Activated B cell treated with CpG ODN at 0.5 μM for 24 hours (primary cell): ENCODE data around the gene OBSCN. TPM values are rescaled to one million over a fixed set of nuclear protein-coding genes. Genes with fewer than 3 reads are reported as not detected.
A peak's percentile ranks its signal among the peaks of the same experiment; 100 is the strongest.

Experiments
- ATAC-seq: fragments of 200-7000 bp; cut with Tn5 transposase; one replicate; pipeline ENCODE4 v1.10.0; 2021; ENCODE audit warnings: low read depth, mild to moderate bottlenecking, moderate library complexity
- CTCF ChIA-PET: fragments of 350-600 bp; sonication (Branson Sonifier 250); formaldehyde crosslinking; loops from one replicate; lab custom pipeline; 2021; ENCODE audit warnings: antibody characterized with exemption; lab: Charles Lee
- POLR2A ChIA-PET: fragments of 350-600 bp; sonication (Branson Sonifier 250); formaldehyde crosslinking; loops from one replicate; lab custom pipeline; 2021; ENCODE audit warnings: antibody characterized with exemption; lab: Charles Lee
- DNase-seq: peaks from one replicate; pipeline ENCODE4 v3.0.0; 2022
- H3K27ac Mint-ChIP-seq: one replicate; pipeline ENCODE4 v1.8.0; 2020; ENCODE audit warnings: mixed read lengths
- H3K27me3 Mint-ChIP-seq: one replicate; pipeline ENCODE4 v1.8.0; 2021; ENCODE audit warnings: mixed read lengths
- H3K36me3 Mint-ChIP-seq: one replicate; pipeline ENCODE4 v1.8.0; 2021; ENCODE audit warnings: low read depth, mixed read lengths
- H3K4me1 Mint-ChIP-seq: one replicate; pipeline ENCODE4 v1.8.0; 2021; ENCODE audit warnings: mixed read lengths
- H3K4me3 Mint-ChIP-seq: one replicate; pipeline ENCODE4 v1.8.0; 2020; ENCODE audit warnings: mild to moderate bottlenecking, mixed read lengths
- H3K9me3 Mint-ChIP-seq: one replicate; pipeline ENCODE4 v1.8.0; 2020; ENCODE audit warnings: mixed read lengths
- CTCF ChIP-seq: fragments of 200-600 bp; IDR thresholded peaks from one replicate; pipeline ENCODE4 v1.8.0; 2022; ENCODE audit warnings: antibody characterized with exemption, mild to moderate bottlenecking
- intact Hi-C: fragments of 100-400 bp; cut with micrococcal nuclease; formaldehyde crosslinking; loops from one replicate; pipeline ENCODE4 v1.15.1; 2024
- total RNA-seq: library from RNA; stranded (reverse); gene quantifications from 2 replicates; pipeline ENCODE4 v1.2.3, GENCODE V29; 2022

OBSCN gene
- total RNA-seq, 1 donor from 2014 or later = 19.8 TPM

- ChIA-PET POLR2A (no interaction called here), CTCF (no interaction called here)
- intact Hi-C loops = no loop called here
- Mint-ChIP-seq H3K4me3 (no peak overlapping the region), H3K36me3 (peaks cover 9% of the 10 kb centered on the region), H3K27me3 (no peaks in the 10 kb centered on the region), H3K4me1 (no peaks in the 10 kb centered on the region), H3K27ac (no peak overlapping the region), H3K9me3 (no peaks in the 10 kb centered on the region)
- DNase-seq (peak; percentile 9), ATAC-seq (no peak)
- no peak for TF ChIP-seq CTCF
Measured at GRCh38 chr1:228285661-228286504, 78.0 kb downstream of the OBSCN start.

DNA sequence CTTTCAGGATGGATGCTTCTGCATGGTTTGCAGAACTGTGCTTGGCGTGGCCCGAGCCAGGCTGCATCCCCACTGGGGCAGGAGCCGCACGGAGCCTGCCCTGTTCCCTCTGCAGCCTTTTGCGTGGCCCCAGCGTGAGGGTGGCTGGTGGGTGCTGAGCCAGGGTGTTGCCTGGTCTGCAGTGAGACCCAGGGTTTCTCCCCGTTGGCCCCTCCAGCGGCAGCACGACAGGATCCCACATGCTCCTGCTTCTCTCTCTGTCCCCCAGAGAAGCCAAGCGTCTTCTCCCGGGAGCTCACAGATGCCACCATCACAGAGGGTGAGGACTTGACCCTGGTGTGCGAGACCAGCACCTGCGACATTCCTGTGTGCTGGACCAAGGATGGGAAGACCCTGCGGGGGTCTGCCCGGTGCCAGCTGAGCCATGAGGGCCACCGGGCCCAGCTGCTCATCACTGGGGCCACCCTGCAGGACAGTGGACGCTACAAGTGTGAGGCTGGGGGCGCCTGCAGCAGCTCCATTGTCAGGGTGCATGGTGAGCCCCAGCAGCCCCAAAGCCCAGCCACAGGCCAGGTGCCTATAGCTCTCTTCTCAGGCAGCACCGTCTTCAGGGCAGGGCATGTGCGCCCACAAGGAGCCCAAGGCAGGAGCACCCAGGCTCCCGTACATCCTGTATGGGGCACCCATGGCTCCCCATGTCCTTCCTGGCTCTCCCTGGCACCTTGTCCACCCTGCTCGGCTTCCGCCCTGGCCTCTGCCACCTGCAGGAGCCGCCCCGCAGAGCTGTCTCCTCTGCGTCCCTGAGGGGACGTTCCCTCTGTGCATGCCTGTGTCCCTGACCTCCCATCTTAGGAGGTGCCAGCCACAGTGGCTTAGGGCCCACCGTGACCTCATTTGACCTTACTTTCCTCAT is 78.9 kb downstream of the OBSCN start:
- intact Hi-C loops = no loop called here
- Mint-ChIP-seq H3K36me3 (peaks cover 9% of the 10 kb centered on the region), H3K27me3 (no peaks in the 10 kb centered on the region), H3K4me1 (no peaks in the 10 kb centered on the region), H3K4me3 (no peak overlapping the region), H3K27ac (no peak overlapping the region), H3K9me3 (no peaks in the 10 kb centered on the region)
- ChIA-PET POLR2A (interaction anchor here (0.6 kb wide), 1 partner anchor 120 kb away, joined by 7 read pairs; the partner anchor contains the start of gene TRIM11), CTCF (no interaction called here)
- no peak for DNase-seq
- ATAC-seq = no peak
- no peak for TF ChIP-seq CTCF

DNA sequence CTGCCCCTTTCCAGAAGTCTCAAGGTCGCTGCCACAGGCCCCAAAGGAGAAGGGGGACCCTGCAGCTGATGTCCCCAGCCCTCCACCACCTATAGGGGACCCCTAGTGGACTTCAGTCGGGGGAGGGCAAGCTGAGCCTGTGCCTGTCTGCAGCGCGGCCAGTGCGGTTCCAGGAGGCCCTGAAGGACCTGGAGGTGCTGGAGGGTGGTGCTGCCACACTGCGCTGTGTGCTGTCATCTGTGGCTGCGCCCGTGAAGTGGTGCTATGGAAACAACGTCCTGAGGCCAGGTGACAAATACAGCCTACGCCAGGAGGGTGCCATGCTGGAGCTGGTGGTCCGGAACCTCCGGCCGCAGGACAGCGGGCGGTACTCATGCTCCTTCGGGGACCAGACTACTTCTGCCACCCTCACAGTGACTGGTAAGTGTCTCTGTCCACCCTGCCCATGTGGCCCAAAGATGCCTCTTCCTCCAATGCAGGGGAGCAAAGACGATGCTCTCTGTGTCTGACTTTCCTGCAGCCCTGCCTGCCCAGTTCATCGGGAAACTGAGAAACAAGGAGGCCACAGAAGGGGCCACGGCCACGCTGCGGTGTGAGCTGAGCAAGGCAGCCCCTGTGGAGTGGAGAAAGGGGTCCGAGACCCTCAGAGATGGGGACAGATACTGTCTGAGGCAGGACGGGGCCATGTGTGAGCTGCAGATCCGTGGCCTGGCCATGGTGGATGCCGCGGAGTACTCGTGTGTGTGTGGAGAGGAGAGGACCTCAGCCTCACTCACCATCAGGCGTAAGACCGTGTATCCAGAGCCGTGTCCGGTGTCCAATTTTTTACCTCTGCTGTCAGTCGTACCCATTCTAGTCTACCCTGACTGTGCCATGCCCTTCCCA is 79.9 kb downstream of the OBSCN start:
- H3K4me1 Mint-ChIP-seq = no peaks in the 10 kb centered on the region
- H3K36me3 Mint-ChIP-seq = peaks cover 7% of the 10 kb centered on the region
- H3K27ac Mint-ChIP-seq = no peak overlapping the region
- H3K4me3 Mint-ChIP-seq = no peak overlapping the region
- ChIA-PET POLR2A (interaction anchor here (0.6 kb wide), 1 partner anchor 119 kb away, joined by 7 read pairs; the partner anchor contains the start of gene TRIM11), CTCF (no interaction called here)
- no peaks in the 10 kb centered on the region for H3K9me3 Mint-ChIP-seq
- intact Hi-C loops = no loop called here
- DNase-seq = peak; percentile 9
- ATAC-seq = no peak
- no peak for TF ChIP-seq CTCF
- no peaks in the 10 kb centered on the region for H3K27me3 Mint-ChIP-seq

DNA sequence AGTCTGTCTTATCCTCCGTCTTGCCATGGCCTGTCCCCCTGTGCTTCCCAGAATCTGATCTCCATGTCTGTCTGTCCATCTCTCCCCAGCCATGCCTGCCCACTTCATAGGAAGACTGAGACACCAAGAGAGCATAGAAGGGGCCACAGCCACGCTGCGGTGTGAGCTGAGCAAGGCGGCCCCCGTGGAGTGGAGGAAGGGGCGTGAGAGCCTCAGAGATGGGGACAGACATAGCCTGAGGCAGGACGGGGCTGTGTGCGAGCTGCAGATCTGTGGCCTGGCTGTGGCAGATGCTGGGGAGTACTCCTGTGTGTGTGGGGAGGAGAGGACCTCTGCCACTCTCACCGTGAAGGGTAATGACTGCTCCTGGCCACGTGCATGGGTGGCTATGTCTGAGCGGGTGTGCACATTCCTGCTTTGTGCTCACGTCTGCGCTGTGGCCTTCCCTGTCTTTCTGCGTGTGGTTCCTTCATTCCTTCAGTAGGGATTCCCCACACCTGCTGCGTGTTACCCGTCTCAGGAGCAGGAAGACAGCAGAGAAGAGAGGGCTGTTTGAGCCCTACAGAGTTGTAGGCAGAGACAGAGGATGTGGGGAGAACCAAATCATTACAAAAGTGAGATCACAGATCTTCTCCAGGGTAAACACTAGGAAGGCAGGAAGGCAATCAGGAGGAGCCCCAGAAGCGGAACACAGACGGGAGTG is 80.8 kb downstream of the OBSCN start:
- H3K36me3 Mint-ChIP-seq = peaks cover 4% of the 10 kb centered on the region
- no peak for TF ChIP-seq CTCF
- ATAC-seq (no peak), DNase-seq (no peak)
- H3K9me3 Mint-ChIP-seq = no peaks in the 10 kb centered on the region
- ChIA-PET POLR2A (no interaction called here), CTCF (no interaction called here)
- H3K27me3 Mint-ChIP-seq = no peaks in the 10 kb centered on the region
- intact Hi-C loops = no loop called here
- no peak overlapping the region for H3K4me3 Mint-ChIP-seq
- H3K27ac Mint-ChIP-seq = no peak overlapping the region
- no peaks in the 10 kb centered on the region for H3K4me1 Mint-ChIP-seq
